Stimulated activated naive CD4-positive, alpha-beta T cell (primary cell): Measurements from ENCODE around the gene HSFX3.
"Not testable (repeated sequence)": the region's sequence is repeated elsewhere in the genome, so short reads cannot be mapped to it uniquely, and the experiment has no call there.

Experiments used
- DNase-seq, 6 experiments: peaks; one replicate each; lab custom pipeline; 2025; lab: John Stamatoyannopoulos, UW

The HSFX3 gene, protein sequence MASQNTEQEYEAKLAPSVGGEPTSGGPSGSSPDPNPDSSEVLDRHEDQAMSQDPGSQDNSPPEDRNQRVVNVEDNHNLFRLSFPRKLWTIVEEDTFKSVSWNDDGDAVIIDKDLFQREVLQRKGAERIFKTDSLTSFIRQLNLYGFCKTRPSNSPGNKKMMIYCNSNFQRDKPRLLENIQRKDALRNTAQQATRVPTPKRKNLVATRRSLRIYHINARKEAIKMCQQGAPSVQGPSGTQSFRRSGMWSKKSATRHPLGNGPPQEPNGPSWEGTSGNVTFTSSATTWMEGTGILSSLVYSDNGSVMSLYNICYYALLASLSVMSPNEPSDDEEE

DNA sequence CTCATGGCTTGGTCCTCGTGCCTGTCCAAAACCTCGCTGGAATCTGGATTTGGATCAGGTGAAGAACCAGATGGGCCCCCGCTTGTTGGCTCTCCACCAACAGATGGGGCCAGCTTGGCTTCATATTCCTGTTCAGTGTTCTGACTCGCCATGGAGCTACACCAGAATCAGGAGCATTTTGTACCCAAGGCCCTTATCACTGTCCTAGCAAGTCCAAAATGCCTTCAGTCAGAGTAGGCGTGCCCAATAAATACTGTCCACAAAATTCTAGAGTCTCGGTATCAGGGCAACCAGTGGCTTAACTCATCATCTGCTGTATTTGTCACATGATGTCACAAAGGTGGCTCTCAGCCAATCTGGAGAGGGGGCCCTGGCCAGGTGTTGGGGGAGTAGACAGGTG, at the start of gene HSFX3:
HSFX3 (minus strand) TSS at position 224 of the 400 bp plus-strand sequence; CDS start at position 152, 72 bp downstream.
- DNase-seq: not testable (repeated sequence)

- DNase-seq: not testable (repeated sequence)
Observed at GRCh38 chrX:149598603-149599002, 48.9 kb upstream of the HSFX3 start.

DNA sequence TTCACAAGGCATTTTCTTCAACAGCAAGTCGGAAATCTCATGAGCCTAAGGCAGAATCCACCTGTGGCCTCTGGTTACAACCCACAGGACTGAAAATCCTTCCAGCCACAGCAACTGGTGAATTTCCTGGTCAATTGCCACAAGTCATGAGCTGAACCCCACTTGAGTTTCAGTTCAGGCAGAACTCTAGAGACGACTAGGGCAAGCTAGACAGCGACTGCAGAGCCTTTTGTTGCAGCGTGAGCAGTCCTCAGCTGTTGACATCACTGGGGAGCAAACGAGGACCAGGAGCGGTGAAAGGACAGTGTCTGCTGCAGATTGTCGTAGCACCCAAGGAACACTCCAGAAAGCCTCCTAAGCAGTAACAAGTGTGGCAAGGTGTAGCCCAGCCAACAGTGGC, 46.2 kb upstream of the HSFX3 start:
- DNase-seq: not testable (repeated sequence)

DNA sequence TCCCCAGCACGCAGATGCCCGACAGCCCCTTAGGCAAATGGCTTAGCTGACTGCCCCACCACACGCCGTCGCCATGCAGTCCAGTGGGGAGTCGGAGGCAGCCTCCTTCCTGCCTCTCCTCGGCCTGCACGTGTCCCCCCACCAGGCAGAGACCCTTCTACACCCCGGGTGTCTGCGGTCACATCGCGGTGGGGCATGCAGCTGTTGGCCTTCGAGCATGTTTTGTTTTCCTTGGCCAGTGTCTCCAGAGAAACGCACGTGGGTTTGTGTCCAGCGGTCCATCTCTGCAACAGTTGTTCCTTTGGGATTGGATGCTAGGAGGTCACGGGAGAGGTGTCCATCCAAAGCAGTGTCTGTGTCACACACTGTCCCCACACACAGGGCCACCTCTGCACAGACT, 45.5 kb upstream of the HSFX3 start, which contains the start of gene HSFX2:
HSFX2 (minus strand) TSS at position 101 of the 400 bp plus-strand sequence. CDS start 614 bp downstream, outside the sequence.
- not testable (repeated sequence) for DNase-seq

DNA sequence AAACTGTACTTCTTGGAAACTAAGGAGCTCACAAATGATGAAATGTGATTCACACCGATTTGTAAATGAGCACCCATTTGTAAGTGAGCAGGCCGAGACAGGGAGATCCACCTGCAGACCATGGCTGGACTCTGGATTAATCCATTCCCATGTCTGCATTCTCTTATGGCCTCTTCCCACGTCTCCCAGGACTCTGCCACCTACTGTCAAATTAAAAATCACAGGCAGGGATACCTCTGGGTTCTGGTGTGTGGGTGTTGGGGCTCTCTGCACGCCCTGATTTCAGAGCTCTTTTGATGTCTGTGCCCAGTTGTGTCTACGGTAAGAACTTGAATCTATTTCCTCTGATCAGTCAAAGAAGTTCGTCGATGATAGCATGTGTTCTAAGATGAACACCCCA, 41.3 kb upstream of the HSFX3 start:
- DNase-seq: not testable (repeated sequence)

GRCh38 chrX:149587359-149587758, 37.6 kb upstream of the HSFX3 start, which contains the start of gene MAGEA9B:
Gene MAGEA9B, minus strand, starts transcription at chrX:149587459. Its CDS starts 4,280 bp downstream, at chrX:149583179.
- not testable (repeated sequence) for DNase-seq

GRCh38 chrX:149585631-149586030, 35.9 kb upstream of the HSFX3 start:
- DNase-seq: not testable (repeated sequence)

- DNase-seq: not testable (repeated sequence)
Observed at GRCh38 chrX:149573456-149573855, 23.7 kb upstream of the HSFX3 start.

- no peak for DNase-seq
Observed at GRCh38 chrX:149572743-149573142, 23.0 kb upstream of the HSFX3 start.

DNA sequence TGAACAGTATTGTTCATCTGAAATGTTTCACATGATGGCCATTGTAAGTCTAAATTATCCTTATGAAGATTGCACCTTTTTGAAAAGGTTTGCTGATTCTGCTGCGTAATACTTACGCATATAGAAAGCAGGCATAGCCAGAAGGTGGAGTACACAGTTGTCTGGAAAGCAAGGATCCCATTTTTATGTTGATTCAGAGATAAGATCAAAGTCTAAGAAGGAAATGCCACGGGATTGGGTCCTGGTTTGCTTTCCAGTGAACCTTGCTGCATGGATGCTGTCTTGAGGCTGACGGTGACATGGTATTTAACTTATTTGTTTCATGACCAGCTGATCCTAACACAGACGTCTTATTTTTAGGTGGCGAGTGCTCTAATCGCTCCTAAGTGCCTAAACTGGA, 22.0 kb upstream of the HSFX3 start:
- no peak for DNase-seq

DNA sequence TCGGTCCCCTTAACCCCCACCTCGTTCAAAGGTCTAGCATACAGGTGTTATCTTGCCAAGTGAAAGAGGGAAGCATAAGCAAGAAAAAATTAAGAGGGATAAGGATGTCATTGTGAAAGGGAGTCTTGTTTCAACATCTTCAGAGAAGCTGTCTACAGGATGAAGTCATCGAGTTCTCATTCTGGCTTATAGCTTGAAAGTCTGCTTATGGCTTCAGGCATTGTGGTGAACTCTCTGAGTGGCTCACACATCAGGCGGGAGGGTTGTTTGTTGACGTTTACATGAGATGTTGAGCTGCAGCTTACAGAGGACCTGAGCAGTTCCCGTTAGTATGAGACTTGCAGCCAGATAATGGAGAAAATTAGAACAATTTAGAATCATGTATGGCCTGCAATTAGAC, 20.9 kb upstream of the HSFX3 start:
- no peak for DNase-seq

DNA sequence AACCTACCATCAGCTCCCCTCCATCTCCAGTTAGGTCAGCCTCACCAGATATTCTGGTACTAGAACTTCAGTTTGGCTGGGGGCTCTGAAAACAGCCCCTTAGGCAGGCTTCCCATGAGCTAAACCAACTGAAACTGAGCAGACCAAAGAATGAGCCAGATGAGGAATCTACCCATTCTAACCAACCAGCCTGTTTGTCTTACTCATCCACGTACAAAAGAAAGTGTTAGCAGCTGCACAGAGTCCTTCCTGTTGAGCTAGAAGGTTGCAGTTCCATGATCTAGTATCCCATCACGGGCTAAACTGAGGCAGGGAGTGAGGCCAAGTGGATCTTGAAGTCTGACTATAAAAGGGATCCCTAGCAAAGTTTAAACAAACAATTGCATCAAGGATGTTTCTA, 20.0 kb upstream of the HSFX3 start:
- no peak for DNase-seq

DNA sequence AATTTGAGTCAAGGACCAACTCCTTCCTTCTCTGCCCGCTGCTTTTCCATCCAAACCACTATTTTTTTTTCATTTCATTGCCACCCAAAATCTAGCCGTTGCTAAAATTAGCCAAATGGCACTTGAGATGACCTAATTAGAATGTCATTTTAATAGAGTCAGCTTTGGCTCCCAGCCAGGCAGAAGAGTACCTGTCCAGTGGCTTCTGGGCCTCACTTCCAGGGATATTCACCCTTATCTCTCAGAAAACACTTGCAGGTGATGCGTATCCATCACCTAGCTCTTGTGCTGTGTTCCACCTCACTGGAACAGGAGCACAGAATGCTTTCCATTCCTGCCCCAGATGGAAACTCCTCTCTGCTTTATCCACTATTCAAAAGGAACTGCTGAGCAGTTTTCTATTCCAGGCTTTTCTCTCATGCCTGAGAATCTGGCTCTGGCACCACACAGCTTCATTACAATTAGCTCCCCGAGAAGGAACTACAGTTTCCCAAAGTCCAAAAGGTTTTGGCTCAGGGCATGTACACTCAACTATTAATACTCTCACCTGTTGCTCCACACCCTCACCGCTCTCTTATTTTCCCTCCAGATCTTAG, 19.1 kb upstream of the HSFX3 start:
- DNase-seq: no peak

DNA sequence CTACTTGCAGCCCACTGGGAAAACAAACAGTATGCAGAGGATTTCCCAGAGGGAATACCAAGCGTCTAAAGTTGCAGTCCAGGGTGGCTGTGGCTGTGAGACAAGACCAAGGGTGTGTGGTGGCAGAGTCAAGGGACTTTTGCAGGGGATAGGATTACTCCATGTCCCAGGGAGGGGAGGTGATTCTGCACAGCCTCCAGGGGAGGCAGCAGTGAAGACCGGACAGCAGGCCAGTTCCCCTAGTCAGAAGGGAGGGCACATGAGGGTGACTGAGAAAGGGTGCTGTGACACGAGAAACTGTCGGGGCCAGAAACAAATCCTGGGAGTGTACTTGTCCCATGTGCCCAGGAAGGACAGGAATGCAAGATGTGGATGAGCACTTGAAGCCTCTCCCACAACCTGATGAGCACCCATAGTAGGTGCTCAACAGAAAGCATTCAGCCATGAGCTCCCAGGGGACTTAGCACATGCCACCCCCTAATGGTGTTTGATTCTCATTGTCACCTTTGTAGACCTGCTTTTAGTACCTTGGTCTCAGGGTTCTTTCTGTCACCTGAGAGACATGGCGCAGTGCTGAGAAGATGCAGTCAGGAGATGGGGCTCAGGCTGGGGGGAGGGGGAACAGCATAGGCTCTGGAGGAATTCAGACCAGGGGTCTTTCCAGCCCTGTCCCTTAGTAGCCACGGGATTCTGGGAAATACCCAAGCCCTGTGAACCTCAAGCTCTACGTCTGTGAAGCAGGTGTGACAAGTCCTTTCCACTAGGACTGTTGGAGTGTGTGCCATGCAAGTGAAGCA, 18.1 kb upstream of the HSFX3 start:
- no peak for DNase-seq

GRCh38 chrX:149563359-149563758, 13.6 kb upstream of the HSFX3 start:
- no peak for DNase-seq

DNA sequence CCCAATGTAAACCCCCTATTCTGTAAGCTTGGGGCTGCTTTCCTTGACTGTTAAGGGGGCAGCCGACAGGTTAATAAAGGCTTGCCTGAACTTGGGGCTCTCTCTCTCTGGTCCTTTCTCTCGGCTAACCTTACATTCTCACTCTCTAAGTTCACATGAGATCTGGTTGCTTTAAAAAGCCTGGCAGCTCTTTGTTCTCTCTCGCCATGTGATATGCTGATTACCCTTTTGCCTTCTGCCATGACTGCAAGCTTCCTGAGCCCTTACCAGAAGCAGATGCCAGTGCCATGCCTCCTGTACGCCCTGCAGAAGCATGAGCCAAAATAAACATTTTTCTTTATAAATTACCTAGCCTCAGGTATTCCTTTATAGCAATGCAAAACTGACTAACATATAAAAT, 5.5 kb upstream of the HSFX3 start:
- not testable (repeated sequence) for DNase-seq

DNA sequence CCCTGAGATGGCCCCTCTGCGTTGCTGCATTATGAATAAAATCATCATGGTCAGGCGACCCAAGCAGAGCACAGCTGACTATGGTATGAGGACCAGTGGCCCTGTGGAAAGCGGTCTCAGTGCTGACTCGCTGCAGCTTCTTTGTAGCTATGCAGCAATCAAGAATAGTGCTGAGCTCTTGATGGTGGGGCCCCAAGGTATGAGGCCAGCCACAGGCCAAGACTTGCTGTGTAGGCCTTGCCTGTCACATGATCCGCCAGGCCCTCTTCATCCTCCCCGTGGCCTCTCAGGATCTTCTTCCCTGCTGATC, 2.2 kb upstream of the HSFX3 start:
- not testable (repeated sequence) for DNase-seq

DNA sequence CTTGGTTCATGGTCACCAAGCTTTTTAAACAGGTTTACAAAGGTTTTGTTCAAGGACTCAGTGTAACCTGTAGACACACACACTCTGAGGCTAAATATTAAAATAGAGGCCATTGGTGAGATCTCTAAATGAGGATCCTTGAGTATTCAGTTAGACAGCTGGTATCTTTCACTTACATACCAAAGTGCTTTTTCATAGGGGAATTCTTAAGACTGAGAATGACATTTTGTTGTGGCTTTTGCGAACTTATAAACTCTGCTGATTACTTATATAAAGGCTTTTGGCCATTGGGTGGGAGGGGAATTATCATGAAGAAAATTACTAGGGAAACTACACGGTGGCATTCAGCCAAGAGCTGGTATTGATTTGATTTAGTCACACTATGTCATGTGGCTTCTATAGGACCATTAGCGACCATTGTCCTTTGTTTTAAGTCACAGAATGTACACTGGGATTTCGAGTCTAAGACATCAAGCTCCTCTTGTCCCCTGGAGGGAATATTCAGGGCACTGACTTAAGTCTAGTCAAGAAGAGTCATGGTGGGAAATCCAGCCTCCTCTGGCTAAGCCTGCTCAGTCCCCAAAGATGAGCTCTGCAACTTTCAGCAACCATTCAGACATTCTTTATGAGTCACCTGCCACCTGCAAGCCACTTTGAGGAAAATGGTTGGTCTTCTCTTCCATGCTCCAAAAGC, 1.7 kb upstream of the HSFX3 start:
- not testable (repeated sequence) for DNase-seq

DNA sequence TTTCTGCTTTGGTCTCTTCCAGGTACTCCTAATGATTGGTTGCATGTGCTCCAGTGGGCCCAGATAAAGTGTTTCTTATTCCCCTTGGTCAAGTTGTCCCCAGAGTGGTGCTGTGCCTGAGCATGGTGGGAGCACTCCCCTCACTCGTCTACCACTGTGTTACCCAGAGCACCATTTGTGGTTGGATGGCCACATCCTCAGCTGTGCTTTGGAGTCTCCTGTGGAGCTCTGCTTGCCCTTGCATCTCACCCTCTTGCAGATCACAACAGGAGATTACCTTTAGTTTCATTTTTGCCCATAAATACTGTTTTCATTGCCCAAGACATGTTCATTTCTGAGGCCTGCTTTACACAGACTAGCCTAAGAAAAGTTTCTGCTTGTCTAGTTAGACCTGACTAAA, 730 bp upstream of the HSFX3 start:
- not testable (repeated sequence) for DNase-seq

- DNase-seq: not testable (repeated sequence)
Observed at GRCh38 chrX:149547782-149548181, 1.9 kb downstream of the HSFX3 start.

DNA sequence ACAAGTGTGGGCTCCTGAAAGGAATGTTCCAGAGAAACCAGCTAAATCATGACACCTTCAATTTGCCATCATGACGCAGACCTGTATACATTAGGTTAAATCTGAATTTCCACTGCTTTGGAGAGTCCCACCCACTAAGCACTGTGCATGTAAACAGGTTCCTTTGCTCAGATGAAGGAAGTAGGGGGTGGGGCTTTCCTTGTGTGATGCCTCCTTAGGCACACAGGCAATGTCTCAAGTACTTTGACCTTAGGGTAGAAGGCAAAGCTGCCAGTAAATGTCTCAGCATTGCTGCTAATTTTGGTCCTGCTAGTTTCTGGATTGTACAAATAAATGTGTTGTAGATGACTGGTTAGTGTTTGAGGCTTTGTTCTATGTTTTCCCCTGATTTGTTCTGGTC, 2.8 kb downstream of the HSFX3 start:
- DNase-seq: not testable (repeated sequence)
